HCT116 (cell line): ENCODE data around the gene IFT122.

Experiments used
- CBX3 ChIP-seq: IDR thresholded peaks from 2 replicates; pipeline ENCODE4 v1.6.1; 2012; ENCODE audit warnings: low read depth
- CEBPB ChIP-seq: IDR thresholded peaks from 2 replicates; pipeline ENCODE4 v1.6.1; 2012; ENCODE audit warnings: low read depth
- EZH2 ChIP-seq: fragments of 200-600 bp; sonication (generic); IDR thresholded peaks from 2 replicates; pipeline ENCODE4 v1.6.1; 2017; ENCODE audit warnings: antibody characterized with exemption, mixed run types
- FOSL1 ChIP-seq: IDR thresholded peaks from 2 replicates; pipeline ENCODE4 v1.6.1; 2012; ENCODE audit warnings: low read depth
- POLR2A ChIP-seq: IDR thresholded peaks from 2 replicates; pipeline ENCODE4 v1.7.0; 2011; ENCODE audit warnings: borderline replicate concordance; ENCODE audit not compliant: insufficient read depth, insufficient read length; ENCODE audit errors: extremely low read depth
- POLR2AphosphoS5 ChIP-seq: IDR thresholded peaks from 2 replicates; pipeline ENCODE4 v1.6.1; 2011; ENCODE audit warnings: mild to moderate bottlenecking, low read depth, low read length, moderate library complexity
- REST ChIP-seq: IDR thresholded peaks from 2 replicates; pipeline ENCODE4 v1.6.1; 2012; ENCODE audit warnings: low read depth
- TCF7L2 ChIP-seq: IDR thresholded peaks from 2 replicates; pipeline ENCODE4 v1.7.0; 2011; ENCODE audit warnings: borderline replicate concordance, inconsistent platforms; ENCODE audit not compliant: insufficient read depth, insufficient read length; ENCODE audit errors: extremely low read depth
- ZNF274 ChIP-seq: fragments of 200-500 bp; sonication (Bioruptor generic); IDR thresholded peaks from 2 replicates; pipeline ENCODE4 v1.6.1; 2014; ENCODE audit warnings: mild to moderate bottlenecking, low read depth, low read length, inconsistent platforms
- TF ChIP-seq, protein P1 (sequence below), 3 experiments: fragments of 200-600 bp in 1 of 3; sonication (generic) in 1 of 3; IDR thresholded peaks in 2 of 3; conservative IDR thresholded peaks in 1 of 3; 2 replicates each; pipeline ENCODE4 v1.5.1; 2012 to 2017; ENCODE audit warnings: low read depth in 2 of 3, low read length in 2 of 3, antibody characterized with exemption in 1 of 3, borderline replicate concordance in 1 of 3, control low read depth in 1 of 3, mild to moderate bottlenecking in 1 of 3, mixed read lengths in 1 of 3, mixed run types in 1 of 3, moderate library complexity in 1 of 3; ENCODE audit not compliant: insufficient read depth in 1 of 3

DNA sequence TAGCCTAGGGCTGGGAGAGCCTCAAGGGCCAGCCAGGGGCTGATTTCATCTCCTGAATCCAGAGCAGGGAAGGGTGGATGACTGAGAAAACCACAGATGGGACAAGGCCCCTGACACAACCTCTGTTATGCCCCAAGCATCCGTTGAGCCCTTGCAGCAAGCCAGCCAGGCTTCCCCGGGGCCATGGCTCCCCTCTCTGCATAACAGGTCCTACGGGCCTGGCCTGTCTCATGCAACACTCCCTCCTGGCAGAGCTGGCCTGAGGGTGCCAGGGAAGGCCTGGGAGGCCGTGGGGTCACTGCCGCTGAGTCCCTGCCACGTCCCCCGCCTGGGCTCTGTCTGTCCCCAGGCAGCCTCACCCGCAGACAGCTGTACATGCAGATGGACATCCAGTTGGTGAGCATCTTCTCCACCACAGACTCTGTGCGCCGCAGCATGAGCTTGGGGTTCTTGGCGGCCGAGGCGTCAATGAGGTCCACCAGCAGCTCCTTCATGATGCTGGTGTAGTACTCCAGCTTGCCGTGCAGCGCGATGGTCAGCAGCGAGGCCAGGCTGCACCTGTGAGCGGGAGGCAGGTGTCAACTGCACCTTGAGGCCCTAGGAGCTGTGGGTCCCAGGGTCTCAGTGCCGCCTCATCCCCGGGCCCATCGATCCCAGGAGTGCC, 125.1 kb downstream of the IFT122 start:
- no peak for TF ChIP-seq TCF7L2
- no peak for TF ChIP-seq REST
- TF ChIP-seq, protein P1, sequence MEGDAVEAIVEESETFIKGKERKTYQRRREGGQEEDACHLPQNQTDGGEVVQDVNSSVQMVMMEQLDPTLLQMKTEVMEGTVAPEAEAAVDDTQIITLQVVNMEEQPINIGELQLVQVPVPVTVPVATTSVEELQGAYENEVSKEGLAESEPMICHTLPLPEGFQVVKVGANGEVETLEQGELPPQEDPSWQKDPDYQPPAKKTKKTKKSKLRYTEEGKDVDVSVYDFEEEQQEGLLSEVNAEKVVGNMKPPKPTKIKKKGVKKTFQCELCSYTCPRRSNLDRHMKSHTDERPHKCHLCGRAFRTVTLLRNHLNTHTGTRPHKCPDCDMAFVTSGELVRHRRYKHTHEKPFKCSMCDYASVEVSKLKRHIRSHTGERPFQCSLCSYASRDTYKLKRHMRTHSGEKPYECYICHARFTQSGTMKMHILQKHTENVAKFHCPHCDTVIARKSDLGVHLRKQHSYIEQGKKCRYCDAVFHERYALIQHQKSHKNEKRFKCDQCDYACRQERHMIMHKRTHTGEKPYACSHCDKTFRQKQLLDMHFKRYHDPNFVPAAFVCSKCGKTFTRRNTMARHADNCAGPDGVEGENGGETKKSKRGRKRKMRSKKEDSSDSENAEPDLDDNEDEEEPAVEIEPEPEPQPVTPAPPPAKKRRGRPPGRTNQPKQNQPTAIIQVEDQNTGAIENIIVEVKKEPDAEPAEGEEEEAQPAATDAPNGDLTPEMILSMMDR (IDR thresholded peaks at IDR 0.05 in 2 of 3, conservative IDR thresholded peaks at IDR 0.05 in 1 of 3; ENCODE audit: borderline replicate concordance in 1 of 3, insufficient read depth in 1 of 3, low read depth in 2 of 3, low read length in 2 of 3) = no peak
- TF ChIP-seq CBX3 = no peak
- TF ChIP-seq EZH2 = no peak
- no peak for TF ChIP-seq FOSL1
- TF ChIP-seq ZNF274 = no peak
- no peak for TF ChIP-seq POLR2A
- no peak for TF ChIP-seq CEBPB
- TF ChIP-seq POLR2AphosphoS5 = no peak
